Epithelial cell of proximal tubule (primary cell): ENCODE results near the gene TNFRSF1A. TPM values are rescaled to one million over a fixed set of nuclear protein-coding genes. Genes with fewer than 3 reads are reported as not detected.

Experiments used
- DNase-seq: peaks from one replicate; pipeline ENCODE4 v3.0.0-alpha.2; 2011; ENCODE audit warnings: low read depth
- H3K4me3 ChIP-seq: 2 replicates; pipeline ENCODE4 v1.5.1; 2011; ENCODE audit warnings: low read depth, mild to moderate bottlenecking, low read length
- total RNA-seq: library from RNA; depleted of rRNA; stranded (reverse); fragments of >200 nt; gene quantifications from 2 replicates; pipeline ENCODE4 v1.2.3, GENCODE V29; 2015
- TF ChIP-seq, protein P1 (sequence below): conservative IDR thresholded peaks from 2 replicates; pipeline ENCODE4 v1.5.1; 2012; ENCODE audit warnings: low read depth, mild to moderate bottlenecking, low read length

Gene TNFRSF1A
- total RNA-seq, 1 donor from 2014 or later, result 163 TPM

DNA sequence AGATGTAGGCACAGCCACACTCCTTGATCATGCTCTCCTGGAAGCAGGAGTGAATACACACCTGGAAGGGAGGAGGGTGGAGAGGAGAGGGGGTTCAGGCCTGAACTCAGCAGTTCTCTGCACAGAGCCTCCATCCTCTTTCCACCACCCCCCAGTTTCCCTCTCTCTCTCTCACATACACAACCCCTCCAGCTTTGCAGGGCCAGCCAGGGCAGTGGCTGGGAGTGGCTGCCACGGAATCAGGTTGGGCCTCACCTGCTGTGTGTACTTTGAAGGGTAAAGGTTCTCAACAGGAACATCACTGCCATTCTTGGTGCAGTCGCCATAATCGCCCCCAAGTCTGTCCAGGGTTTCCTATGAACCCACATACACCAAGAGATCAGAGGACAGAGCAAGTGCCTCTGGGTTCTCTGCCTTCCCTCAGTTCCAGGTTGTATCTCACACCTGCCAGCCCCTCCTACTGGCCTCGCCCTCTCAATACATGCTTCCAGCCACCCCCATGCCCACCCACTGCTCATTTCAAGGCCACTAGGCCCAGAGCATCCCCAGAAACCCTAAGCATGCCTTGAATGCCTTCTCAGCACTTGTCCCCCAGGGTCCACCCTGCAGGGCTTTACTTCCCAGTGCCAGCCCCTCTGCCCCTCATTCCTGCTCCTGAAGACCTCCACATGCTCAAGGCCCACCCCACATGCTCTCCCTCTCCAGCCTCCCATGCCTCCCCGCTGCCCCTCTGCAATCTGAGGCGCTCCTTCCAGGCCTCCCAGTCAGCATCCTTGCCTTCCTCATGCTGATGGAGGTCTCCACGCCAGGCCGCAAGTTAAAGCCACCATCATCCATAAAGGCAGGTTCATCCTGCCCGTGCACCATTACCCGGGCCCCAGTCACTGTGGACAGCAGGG, 12.9 kb upstream of the TNFRSF1A start:
- no peak overlapping the region for H3K4me3 ChIP-seq
- no peak for DNase-seq
- TF ChIP-seq, protein P1, sequence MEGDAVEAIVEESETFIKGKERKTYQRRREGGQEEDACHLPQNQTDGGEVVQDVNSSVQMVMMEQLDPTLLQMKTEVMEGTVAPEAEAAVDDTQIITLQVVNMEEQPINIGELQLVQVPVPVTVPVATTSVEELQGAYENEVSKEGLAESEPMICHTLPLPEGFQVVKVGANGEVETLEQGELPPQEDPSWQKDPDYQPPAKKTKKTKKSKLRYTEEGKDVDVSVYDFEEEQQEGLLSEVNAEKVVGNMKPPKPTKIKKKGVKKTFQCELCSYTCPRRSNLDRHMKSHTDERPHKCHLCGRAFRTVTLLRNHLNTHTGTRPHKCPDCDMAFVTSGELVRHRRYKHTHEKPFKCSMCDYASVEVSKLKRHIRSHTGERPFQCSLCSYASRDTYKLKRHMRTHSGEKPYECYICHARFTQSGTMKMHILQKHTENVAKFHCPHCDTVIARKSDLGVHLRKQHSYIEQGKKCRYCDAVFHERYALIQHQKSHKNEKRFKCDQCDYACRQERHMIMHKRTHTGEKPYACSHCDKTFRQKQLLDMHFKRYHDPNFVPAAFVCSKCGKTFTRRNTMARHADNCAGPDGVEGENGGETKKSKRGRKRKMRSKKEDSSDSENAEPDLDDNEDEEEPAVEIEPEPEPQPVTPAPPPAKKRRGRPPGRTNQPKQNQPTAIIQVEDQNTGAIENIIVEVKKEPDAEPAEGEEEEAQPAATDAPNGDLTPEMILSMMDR, result no peak

DNA sequence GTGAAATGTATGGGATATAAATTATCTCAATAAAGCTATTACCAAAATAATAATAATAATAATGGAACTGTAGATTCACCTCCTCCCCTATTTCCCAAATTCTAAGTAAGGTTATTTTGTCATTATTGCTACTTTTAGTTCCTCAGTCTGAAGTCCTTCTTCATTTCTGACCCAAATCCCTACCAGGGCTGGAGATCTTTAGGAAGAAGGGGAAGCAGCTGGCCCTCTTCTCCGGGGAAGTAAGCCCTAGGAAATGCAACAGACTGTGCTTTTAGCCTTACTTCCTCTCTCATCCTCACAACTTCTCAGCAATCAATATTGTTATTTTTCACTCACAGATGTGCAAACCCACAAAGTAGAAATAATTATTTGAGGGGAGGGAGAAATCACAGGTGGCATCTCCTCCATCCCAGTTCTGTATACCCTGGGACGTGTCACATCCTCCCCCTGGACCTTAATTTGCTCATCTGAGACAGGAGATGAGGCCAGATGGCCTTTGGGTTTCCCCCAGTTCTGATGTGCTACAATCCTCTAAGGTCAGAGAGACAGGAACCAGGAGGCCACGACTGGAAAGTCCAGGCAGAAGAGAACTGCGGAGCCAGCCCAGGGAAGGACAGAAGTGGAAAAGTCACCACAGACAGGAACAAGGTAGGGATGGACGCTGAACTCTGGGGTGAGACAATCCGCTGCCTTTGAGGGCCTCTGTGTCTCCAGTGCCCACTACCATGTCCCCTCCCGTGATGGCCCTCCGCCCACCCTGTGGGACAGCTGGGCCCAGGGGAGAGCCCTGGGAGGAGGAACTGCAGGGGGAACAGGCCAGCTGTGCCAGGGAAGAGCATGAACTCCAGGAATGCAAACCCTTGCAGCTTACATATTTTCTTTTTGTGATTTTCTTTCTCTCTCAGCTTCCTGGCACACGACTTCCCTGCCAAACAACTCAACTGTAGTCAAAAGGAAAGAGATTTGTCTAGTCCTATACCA, 10.6 kb upstream of the TNFRSF1A start:
- DNase-seq, result no peak
- H3K4me3 ChIP-seq, result no peak overlapping the region
- TF ChIP-seq, protein P1, result no peak

DNA sequence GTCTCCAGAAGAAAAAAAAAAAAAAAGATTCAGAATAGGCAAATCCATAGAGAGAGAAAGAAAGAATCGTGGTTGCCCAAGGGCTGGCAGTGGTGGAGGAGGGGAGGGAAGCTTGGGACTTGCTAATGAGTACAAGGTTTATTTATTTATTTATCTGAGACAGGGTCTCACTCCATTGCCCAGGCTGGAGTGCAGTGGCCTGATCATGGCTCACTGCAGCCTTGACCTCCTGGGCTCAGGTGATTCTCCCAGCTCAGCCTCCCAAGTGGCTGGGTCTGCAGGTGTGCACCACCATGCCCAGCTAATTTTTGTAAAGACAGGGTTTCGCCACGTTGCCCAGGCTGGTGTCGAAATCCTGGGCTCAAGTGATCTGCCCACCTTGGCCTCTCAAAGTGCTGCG, 9.7 kb upstream of the TNFRSF1A start:
- H3K4me3 ChIP-seq, result no peak overlapping the region
- no peak for DNase-seq
- TF ChIP-seq, protein P1, result no peak

DNA sequence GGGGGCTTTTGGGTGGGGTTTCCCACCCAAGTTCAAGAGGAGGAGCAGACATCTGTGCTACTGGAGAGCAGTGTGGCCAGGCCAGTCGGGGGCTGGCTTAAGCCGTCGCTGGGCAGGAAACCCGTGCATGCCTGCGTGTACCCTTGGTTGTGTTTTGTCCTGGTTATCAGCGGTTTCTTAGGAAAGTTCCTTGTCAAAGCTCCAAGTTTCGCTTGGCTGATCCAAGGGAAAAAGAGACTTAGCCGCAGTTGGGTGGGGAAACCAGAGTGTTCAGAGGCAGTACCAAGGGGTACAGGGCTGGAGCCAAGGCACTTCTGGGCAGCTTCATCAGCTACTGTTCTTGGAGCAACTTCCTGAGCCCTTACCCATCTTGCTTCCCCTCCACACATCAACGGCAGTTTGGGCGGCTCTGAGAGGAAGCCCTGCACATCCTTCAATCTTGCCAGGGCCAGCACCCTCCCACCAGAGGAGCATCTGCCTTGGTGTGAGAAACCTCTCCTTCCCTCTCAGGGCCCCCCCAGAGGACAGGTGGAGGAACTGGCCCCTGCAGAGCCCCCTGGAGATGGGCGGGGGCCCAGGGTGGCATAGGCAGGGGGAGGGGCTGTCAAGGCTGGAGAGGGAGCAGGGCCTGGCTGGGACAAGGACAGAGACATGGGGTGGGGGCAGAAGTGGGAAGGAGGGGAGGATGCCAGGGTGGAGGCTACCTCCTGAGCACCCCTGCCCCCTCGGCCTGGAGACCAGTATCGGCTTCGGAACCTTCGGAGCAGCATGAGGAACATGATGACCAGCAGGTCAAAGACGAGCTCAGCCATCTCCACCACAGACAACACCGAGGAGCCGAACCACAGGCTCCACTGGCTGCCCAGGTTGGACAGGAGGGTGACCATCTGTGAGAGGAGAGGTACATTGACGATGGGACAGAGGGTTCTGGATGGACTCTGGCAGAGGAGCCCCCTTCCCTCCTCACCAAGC, 5.8 kb upstream of the TNFRSF1A start:
- DNase-seq, result no peak
- H3K4me3 ChIP-seq, result no peak overlapping the region
- TF ChIP-seq, protein P1, result no peak

DNA sequence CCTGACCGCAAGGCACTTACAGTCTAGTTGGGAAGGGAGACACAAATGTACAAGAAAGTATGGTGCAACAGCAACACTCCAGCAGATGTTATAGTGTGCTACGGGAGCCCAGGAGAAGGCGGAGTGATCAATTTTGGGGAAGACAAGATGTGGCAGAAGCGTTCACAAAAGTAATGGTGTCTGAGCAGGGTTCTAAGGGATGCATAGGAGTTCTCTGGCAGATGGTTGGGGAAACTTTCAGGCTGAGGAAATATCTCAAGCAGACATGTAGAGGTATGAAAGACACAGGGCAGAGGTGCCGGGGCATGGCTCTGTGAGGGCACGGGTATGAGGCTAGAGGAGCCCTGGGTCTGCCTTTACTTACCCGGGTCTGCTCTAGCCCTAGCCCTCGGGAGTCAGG, 5.1 kb upstream of the TNFRSF1A start:
- TF ChIP-seq, protein P1, result no peak
- no peak overlapping the region for H3K4me3 ChIP-seq
- no peak for DNase-seq

DNA sequence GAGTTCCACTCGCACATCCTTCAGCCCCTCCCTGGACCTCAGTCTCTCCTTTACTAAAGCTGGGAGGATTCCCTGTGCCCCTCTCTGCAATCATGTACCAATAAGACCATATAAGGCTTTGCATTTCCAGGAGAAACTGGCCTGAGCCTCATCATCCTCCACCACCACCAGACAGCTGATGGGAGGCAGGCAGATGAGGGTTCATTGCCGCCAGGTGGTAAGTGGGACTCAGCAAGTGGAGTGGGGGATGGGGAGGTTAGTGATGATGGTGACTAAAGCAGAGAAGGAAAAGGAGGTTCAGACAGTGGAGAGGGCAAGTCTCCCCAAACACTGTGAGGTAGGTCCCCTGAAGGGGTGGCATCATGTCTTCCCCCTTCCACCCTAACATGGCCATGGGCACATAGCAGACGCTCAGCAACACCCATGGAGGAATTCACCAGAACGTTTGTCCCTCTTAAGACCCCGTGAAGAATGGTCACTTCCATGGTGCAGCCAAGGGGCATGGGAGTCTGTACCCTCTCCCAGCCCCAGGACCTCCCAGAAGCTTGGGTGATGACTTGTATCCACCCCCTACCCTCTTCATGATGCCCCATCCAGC, 4.5 kb upstream of the TNFRSF1A start:
- DNase-seq, result no peak
- H3K4me3 ChIP-seq, result no peak overlapping the region
- TF ChIP-seq, protein P1, result no peak
